Glutamatergic neuron (in vitro differentiated cells): ENCODE data around the gene ATP6V0C. TPM values are rescaled to one million over a fixed set of nuclear protein-coding genes. Genes with fewer than 3 reads are reported as not detected.

Experiments
- DNase-seq: peaks from one replicate; pipeline ENCODE4 v3.0.0; 2022
- H3K27ac Mint-ChIP-seq: one replicate; pipeline ENCODE4 v1.8.0; 2020; ENCODE audit warnings: mild to moderate bottlenecking, mixed read lengths, inconsistent platforms; ENCODE audit not compliant: unreplicated experiment
- H3K27me3 Mint-ChIP-seq: one replicate; pipeline ENCODE4 v1.8.0; 2020; ENCODE audit warnings: mild to moderate bottlenecking, moderate library complexity, mixed read lengths, inconsistent platforms; ENCODE audit not compliant: unreplicated experiment
- H3K36me3 Mint-ChIP-seq: one replicate; pipeline ENCODE4 v1.8.0; 2020; ENCODE audit warnings: mild to moderate bottlenecking, mixed read lengths, inconsistent platforms; ENCODE audit not compliant: unreplicated experiment
- H3K4me1 Mint-ChIP-seq: one replicate; pipeline ENCODE4 v1.8.0; 2020; ENCODE audit warnings: mild to moderate bottlenecking, low read depth, mixed read lengths, inconsistent platforms; ENCODE audit not compliant: unreplicated experiment
- H3K4me3 Mint-ChIP-seq: one replicate; pipeline ENCODE4 v1.8.0; 2020; ENCODE audit warnings: mild to moderate bottlenecking, mixed read lengths, inconsistent platforms; ENCODE audit not compliant: unreplicated experiment
- H3K9me3 Mint-ChIP-seq: one replicate; pipeline ENCODE4 v1.8.0; 2020; ENCODE audit warnings: mild to moderate bottlenecking, moderate library complexity, mixed read lengths, inconsistent platforms; ENCODE audit not compliant: unreplicated experiment
- CTCF ChIP-seq: fragments of 200-600 bp; sonication (generic); IDR thresholded peaks from one replicate; pipeline ENCODE4 v1.5.0; 2021; ENCODE audit not compliant: partially characterized antibody, unreplicated experiment
- total RNA-seq: library from RNA; stranded (reverse); fragmentation: NEBNext Ultra II Directional; extraction: Animal tissue kit (Norgen Biotek cat#: 25700); gene quantifications from one replicate; pipeline ENCODE4 v1.2.1, GENCODE V29; 2021; ENCODE audit not compliant: unreplicated experiment

The ATP6V0C gene
- total RNA-seq, 1 donor from 2014 or later: 274 TPM

GRCh38 chr16:2500918-2501750 lies 12.6 kb upstream of the ATP6V0C start:
- peak; percentile 99 for TF ChIP-seq CTCF
- H3K9me3 Mint-ChIP-seq: peaks cover 3% of the 10 kb centered on the region
- H3K4me1 Mint-ChIP-seq: peaks cover 10% of the 10 kb centered on the region
- peak overlapping the region; percentile 43 for H3K27ac Mint-ChIP-seq
- H3K36me3 Mint-ChIP-seq: no peaks in the 10 kb centered on the region
- H3K27me3 Mint-ChIP-seq: peaks cover 8% of the 10 kb centered on the region
- peak overlapping the region; percentile 20 for H3K4me3 Mint-ChIP-seq
- DNase-seq: peak; percentile 95

GRCh38 chr16:2501946-2502895 lies 11.5 kb upstream of the ATP6V0C start:
- Mint-ChIP-seq H3K4me3 (peak overlapping the region; percentile 42), H3K4me1 (peaks cover 10% of the 10 kb centered on the region), H3K27ac (peak overlapping the region; percentile 12), H3K36me3 (no peaks in the 10 kb centered on the region), H3K27me3 (peaks cover 8% of the 10 kb centered on the region), H3K9me3 (peaks cover 3% of the 10 kb centered on the region)
- no peak for TF ChIP-seq CTCF
- DNase-seq: no peak

GRCh38 chr16:2505695-2506094 lies 8.1 kb upstream of the ATP6V0C start:
- Mint-ChIP-seq H3K27me3 (peaks cover 2% of the 10 kb centered on the region), H3K4me3 (no peak overlapping the region), H3K36me3 (no peaks in the 10 kb centered on the region), H3K4me1 (peaks cover 4% of the 10 kb centered on the region), H3K9me3 (no peaks in the 10 kb centered on the region), H3K27ac (no peak overlapping the region)
- DNase-seq: no peak
- TF ChIP-seq CTCF: no peak

GRCh38 chr16:2507052-2507659 lies 6.6 kb upstream of the ATP6V0C start:
- Mint-ChIP-seq H3K36me3 (no peaks in the 10 kb centered on the region), H3K4me3 (no peak overlapping the region), H3K4me1 (peaks cover 4% of the 10 kb centered on the region), H3K9me3 (peaks cover 6% of the 10 kb centered on the region), H3K27me3 (peaks cover 7% of the 10 kb centered on the region), H3K27ac (no peak overlapping the region)
- no peak for TF ChIP-seq CTCF
- no peak for DNase-seq
